ENCODE measurements around the gene SLC4A8.

Gene SLC4A8

GRCh38 chr12:51528852-51529650 is 104.4 kb downstream of the SLC4A8 start:
- DNase-seq (ENCODE audit: low spot score), result no peak

- DNase-seq (ENCODE audit: low spot score), result no peak
Observed at GRCh38 chr12:51529651-51529970, 105.0 kb downstream of the SLC4A8 start.

- DNase-seq (ENCODE audit: low spot score), result no peak
Observed at GRCh38 chr12:51530208-51530607, 105.6 kb downstream of the SLC4A8 start.

GRCh38 chr12:51531284-51531977 is 106.8 kb downstream of the SLC4A8 start:
- DNase-seq (ENCODE audit: low spot score), result no peak

- peak; percentile 80 for DNase-seq (ENCODE audit: low spot score)
Observed at GRCh38 chr12:51531978-51532497, 107.4 kb downstream of the SLC4A8 start.

- no peak for DNase-seq (ENCODE audit: low spot score)
Observed at GRCh38 chr12:51533799-51534198, 109.2 kb downstream of the SLC4A8 start.

GRCh38 chr12:51534216-51535074 is 109.8 kb downstream of the SLC4A8 start:
- DNase-seq (ENCODE audit: low spot score), result no peak

GRCh38 chr12:51536159-51536558 is 111.5 kb downstream of the SLC4A8 start:
- no peak for DNase-seq (ENCODE audit: low spot score)

- DNase-seq (ENCODE audit: low spot score), result no peak
Observed at GRCh38 chr12:51538149-51538548, 113.5 kb downstream of the SLC4A8 start.

GRCh38 chr12:51538599-51538998 is 114.0 kb downstream of the SLC4A8 start:
- DNase-seq (ENCODE audit: low spot score), result no peak

GRCh38 chr12:51540996-51541395 is 116.4 kb downstream of the SLC4A8 start:
- DNase-seq (ENCODE audit: low spot score), result no peak

GRCh38 chr12:51546097-51546496 is 121.5 kb downstream of the SLC4A8 start:
- DNase-seq (ENCODE audit: low spot score), result no peak

GRCh38 chr12:51547606-51548005 is 123.0 kb downstream of the SLC4A8 start:
- DNase-seq (ENCODE audit: low spot score), result no peak

GRCh38 chr12:51548241-51548640 is 123.6 kb downstream of the SLC4A8 start:
- DNase-seq (ENCODE audit: low spot score), result no peak

- DNase-seq (ENCODE audit: low spot score), result no peak
Observed at GRCh38 chr12:51549637-51550036, 125.0 kb downstream of the SLC4A8 start.
